ENCODE results near the gene PLCD3. TPM values are rescaled to one million over a fixed set of nuclear protein-coding genes. Genes with fewer than 3 reads are reported as not detected.

Gene PLCD3
- total and polyA plus RNA-seq, 9 of the 15 experiments (the other 6 are each of a cell fraction or from before 2014, with no cell fraction given) = 0.20 to 22.6 (median 7.5) TPM

- TF ChIP-seq, protein P1, sequence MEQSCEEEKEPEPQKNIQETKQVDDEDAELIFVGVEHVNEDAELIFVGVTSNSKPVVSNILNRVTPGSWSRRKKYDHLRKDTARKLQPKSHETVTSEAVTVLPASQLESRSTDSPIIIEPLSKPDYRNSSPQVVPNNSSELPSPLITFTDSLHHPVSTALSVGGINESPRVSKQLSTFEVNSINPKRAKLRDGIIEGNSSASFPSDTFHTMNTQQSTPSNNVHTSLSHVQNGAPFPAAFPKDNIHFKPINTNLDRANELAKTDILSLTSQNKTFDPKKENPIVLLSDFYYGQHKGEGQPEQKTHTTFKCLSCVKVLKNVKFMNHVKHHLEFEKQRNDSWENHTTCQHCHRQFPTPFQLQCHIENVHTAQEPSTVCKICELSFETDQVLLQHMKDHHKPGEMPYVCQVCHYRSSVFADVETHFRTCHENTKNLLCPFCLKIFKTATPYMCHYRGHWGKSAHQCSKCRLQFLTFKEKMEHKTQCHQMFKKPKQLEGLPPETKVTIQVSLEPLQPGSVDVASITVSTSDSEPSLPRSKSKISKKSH (CRISPR knock-in tag; IDR thresholded peaks at IDR 0.05) = no peak
- TF ChIP-seq NR2C2 (CRISPR knock-in tag; IDR thresholded peaks at IDR 0.05) = no peak
- no peak for TF ChIP-seq NR2C2 (tag; IDR thresholded peaks at IDR 0.05)
- TF ChIP-seq ZFX (CRISPR knock-in tag; IDR thresholded peaks at IDR 0.05) = no peak
- no peak for TF ChIP-seq ID3 (CRISPR knock-in tag; IDR thresholded peaks at IDR 0.05)
- no peak for TF ChIP-seq ID3 (tag; IDR thresholded peaks at IDR 0.05)
- TF ChIP-seq THRAP3 (IDR thresholded peaks at IDR 0.05; ENCODE audit: borderline replicate concordance) = no peak
- TF ChIP-seq KAT7 (CRISPR knock-in tag; IDR thresholded peaks at IDR 0.05; ENCODE audit: borderline replicate concordance) = no peak
- no peak for TF ChIP-seq CXXC5 (CRISPR knock-in tag; IDR thresholded peaks at IDR 0.05)
- TF ChIP-seq RFX5 (IDR thresholded peaks at IDR 0.05; ENCODE audit: low read depth, low read length) = no peak
- TF ChIP-seq, protein P2, sequence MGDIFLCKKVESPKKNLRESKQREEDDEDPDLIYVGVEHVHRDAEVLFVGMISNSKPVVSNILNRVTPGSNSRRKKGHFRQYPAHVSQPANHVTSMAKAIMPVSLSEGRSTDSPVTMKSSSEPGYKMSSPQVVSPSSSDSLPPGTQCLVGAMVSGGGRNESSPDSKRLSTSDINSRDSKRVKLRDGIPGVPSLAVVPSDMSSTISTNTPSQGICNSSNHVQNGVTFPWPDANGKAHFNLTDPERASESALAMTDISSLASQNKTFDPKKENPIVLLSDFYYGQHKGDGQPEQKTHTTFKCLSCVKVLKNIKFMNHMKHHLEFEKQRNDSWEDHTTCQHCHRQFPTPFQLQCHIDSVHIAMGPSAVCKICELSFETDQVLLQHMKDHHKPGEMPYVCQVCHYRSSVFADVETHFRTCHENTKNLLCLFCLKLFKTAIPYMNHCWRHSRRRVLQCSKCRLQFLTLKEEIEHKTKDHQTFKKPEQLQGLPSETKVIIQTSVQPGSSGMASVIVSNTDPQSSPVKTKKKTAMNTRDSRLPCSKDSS (IDR thresholded peaks at IDR 0.05; ENCODE audit: low read depth, partially characterized antibody) = no peak
- peak; percentile 45; the same call in 1 of the 2 replicates for TF ChIP-seq CREM (IDR thresholded peaks at IDR 0.05; ENCODE audit: low read depth)
- no peak for TF ChIP-seq MCM3 (IDR thresholded peaks at IDR 0.05)
- TF ChIP-seq PURB (CRISPR knock-in tag; IDR thresholded peaks at IDR 0.05; ENCODE audit: low read depth) = no peak
- no peak for TF ChIP-seq FOXJ2 (tag; IDR thresholded peaks at IDR 0.05)
- TF ChIP-seq ZNF24 (IDR thresholded peaks at IDR 0.05) = no peak
- no peak for TF ChIP-seq HOXB6 (CRISPR knock-in tag; IDR thresholded peaks at IDR 0.05; ENCODE audit: borderline replicate concordance)
- no peak for TF ChIP-seq HINFP (tag; conservative IDR thresholded peaks at IDR 0.05; ENCODE audit: low read depth)
- TF ChIP-seq RHOXF2B (CRISPR knock-in tag; conservative IDR thresholded peaks at IDR 0.05) = no peak
- no peak for TF ChIP-seq NBN (IDR thresholded peaks at IDR 0.05; ENCODE audit: low read depth)
- peak in 1 of 2 experiments; percentile 90 for TF ChIP-seq NCOA2 (IDR thresholded peaks at IDR 0.05; ENCODE audit: partially characterized antibody in 2 of 2)
- TF ChIP-seq HNRNPH1 (optimal IDR thresholded peaks at IDR 0.05; ENCODE audit: low read depth, low read length) = no peak
- TF ChIP-seq MXD1 (CRISPR knock-in tag; IDR thresholded peaks at IDR 0.05; ENCODE audit: borderline replicate concordance, poor library complexity, severe bottlenecking) = no peak
These were observed 33.3 kb downstream of the PLCD3 start (continued) for GRCh38 chr17:45098869-45099616.

Measured in K562 (cell line).